HepG2 (cell line): ENCODE measurements around the gene PKMYT1. TPM values are rescaled to one million over a fixed set of nuclear protein-coding genes. Genes with fewer than 3 reads are reported as not detected.

ENCODE experiments used
- AGO2 ChIP-seq: fragments of 200-400 bp; formaldehyde crosslinking; optimal IDR thresholded peaks from 2 replicates; pipeline ENCODE3; 2017; ENCODE audit warnings: mild to moderate bottlenecking, low read depth, low read length, moderate library complexity
- DNMT1 ChIP-seq: sonication (generic); formaldehyde crosslinking; IDR thresholded peaks from 2 replicates; pipeline ENCODE4 v1.5.1; 2020; ENCODE audit warnings: mild to moderate bottlenecking, missing genetic modification reagents
- HCFC1 ChIP-seq: fragments of 150-350 bp; IDR thresholded peaks from 2 replicates; pipeline ENCODE4 v1.6.1; 2014; ENCODE audit warnings: low read depth, low read length
- HMG20B ChIP-seq: conservative IDR thresholded peaks from 2 replicates; pipeline ENCODE4 v1.6.1; 2016; ENCODE audit warnings: missing genetic modification reagents, missing compliant biosample characterization
- HOXA5 ChIP-seq: sonication (generic); formaldehyde crosslinking; IDR thresholded peaks from 2 replicates; pipeline ENCODE4 v1.4.0; 2020; ENCODE audit warnings: missing genetic modification reagents
- HOXA9 ChIP-seq: sonication (generic); formaldehyde crosslinking; IDR thresholded peaks from 2 replicates; pipeline ENCODE4 v1.8.1; 2022; ENCODE audit warnings: missing genetic modification reagents, mild to moderate bottlenecking, moderate library complexity, borderline replicate concordance
- MZF1 ChIP-seq: sonication (generic); formaldehyde crosslinking; IDR thresholded peaks from 2 replicates; pipeline ENCODE4 v1.8.1; 2023; ENCODE audit warnings: mild to moderate bottlenecking, missing genetic modification reagents, borderline replicate concordance
- NFKBIZ ChIP-seq: IDR thresholded peaks from 2 replicates; pipeline ENCODE4 v1.6.1; 2018; ENCODE audit warnings: missing genetic modification reagents, missing compliant biosample characterization
- RAD21 ChIP-seq: fragments of 450-650 bp; formaldehyde crosslinking; IDR thresholded peaks from 2 replicates; pipeline ENCODE4 v1.5.0; 2020; ENCODE audit warnings: mild to moderate bottlenecking
- RFX5 ChIP-seq: IDR thresholded peaks from 2 replicates; pipeline ENCODE4 v1.6.1; 2011; ENCODE audit warnings: low read depth, low read length, improper control_type of control experiment
- ZMYM3 ChIP-seq: sonication (generic); formaldehyde crosslinking; IDR thresholded peaks from 2 replicates; pipeline ENCODE4 v1.5.1; 2020; ENCODE audit warnings: mild to moderate bottlenecking, missing genetic modification reagents
- ZNF562 ChIP-seq: sonication (generic); formaldehyde crosslinking; IDR thresholded peaks from 2 replicates; pipeline ENCODE4 v1.8.0; 2022; ENCODE audit warnings: missing genetic modification reagents, borderline replicate concordance
- polyA plus RNA-seq, 8 experiments: library from polyadenylated mRNA; depleted of rRNA in 3 of 8; stranded (reverse) in 7 of 8; unstranded in 1 of 8; fragments of >200 nt; fragmentation: Illumina TruSeq in 4 of 8; extraction: Trizol in 4 of 8; gene quantifications; 2 replicates each; pipeline versions ENCODE4 v1.2.1 to v1.2.3, GENCODE V29; 2011 to 2016; ENCODE audit warnings: low read depth in 4 of 8, missing spikeins in 1 of 8, mixed read lengths in 1 of 8; ENCODE audit not compliant: insufficient read depth in 1 of 8
- total RNA-seq, 5 experiments: library from RNA; depleted of rRNA; stranded (reverse); fragments of >200 nt; fragmentation: Illumina TruSeq; extraction: Trizol; gene quantifications; 2 replicates each; pipeline ENCODE4 v1.2.3, GENCODE V29; 2016; ENCODE audit warnings: low read depth in 1 of 5
- TF ChIP-seq, protein P1 (sequence below): IDR thresholded peaks from 2 replicates; pipeline ENCODE4 v1.6.1; 2018; ENCODE audit warnings: missing genetic modification reagents
- TF ChIP-seq, protein P2 (sequence below): fragments of 450-650 bp; IDR thresholded peaks from 2 replicates; pipeline ENCODE4 v1.6.1; 2016
- TF ChIP-seq, protein P3 (sequence below): sonication (generic); formaldehyde crosslinking; IDR thresholded peaks from 2 replicates; pipeline ENCODE4 v1.4.0; 2020; ENCODE audit warnings: low read depth, mild to moderate bottlenecking, missing genetic modification reagents

Gene PKMYT1
- total and polyA plus RNA-seq, 2 of the 13 experiments (the other 11 are each of a cell fraction or from before 2014, with no cell fraction given), result 7.0 to 27.8 TPM

DNA sequence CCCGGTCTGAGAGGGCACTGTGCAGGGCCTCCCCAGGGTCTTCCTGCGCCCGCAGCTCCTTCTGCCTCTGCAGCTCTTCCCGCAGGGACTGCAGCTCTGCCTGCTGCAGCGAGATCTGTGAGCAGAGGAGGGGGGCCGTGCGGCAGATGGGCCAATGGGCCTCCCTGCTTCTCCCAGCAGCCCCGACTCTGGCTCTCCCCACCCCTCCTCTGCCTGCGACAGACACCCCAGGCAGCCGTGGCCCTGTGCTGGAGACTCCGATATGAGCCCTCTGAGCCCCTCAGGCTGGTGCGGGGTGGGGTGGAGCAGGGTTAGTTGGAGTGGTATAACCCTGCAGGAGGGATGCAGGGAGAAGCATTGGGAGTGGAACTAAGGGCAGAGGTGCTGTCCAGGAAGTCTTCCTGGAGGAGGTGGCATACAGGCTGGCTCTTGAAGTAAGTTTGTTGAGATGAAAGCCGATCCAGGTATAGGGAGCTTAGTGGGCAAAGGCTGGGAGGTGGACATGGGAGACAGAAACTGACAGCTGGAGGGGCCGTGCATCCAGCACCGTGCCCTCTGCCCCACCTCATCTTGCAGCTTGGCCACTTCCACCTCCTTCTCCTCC is 48.6 kb upstream of the PKMYT1 start (continued):
- TF ChIP-seq ZMYM3 (CRISPR knock-in tag) (0 out of 2 replicates have a peak, but pooled peaks have one; percentile 25), AGO2 (peak; percentile 7), ZNF562 (CRISPR knock-in tag) (no peak), RFX5 (no peak), MZF1 (CRISPR knock-in tag) (no peak), DNMT1 (no peak), HMG20B (CRISPR knock-in tag) (no peak), NFKBIZ (CRISPR knock-in tag) (no peak), HOXA9 (CRISPR knock-in tag) (no peak), HOXA5 (CRISPR knock-in tag) (no peak), HCFC1 (no peak), RAD21 (no peak)
- TF ChIP-seq, protein P1, sequence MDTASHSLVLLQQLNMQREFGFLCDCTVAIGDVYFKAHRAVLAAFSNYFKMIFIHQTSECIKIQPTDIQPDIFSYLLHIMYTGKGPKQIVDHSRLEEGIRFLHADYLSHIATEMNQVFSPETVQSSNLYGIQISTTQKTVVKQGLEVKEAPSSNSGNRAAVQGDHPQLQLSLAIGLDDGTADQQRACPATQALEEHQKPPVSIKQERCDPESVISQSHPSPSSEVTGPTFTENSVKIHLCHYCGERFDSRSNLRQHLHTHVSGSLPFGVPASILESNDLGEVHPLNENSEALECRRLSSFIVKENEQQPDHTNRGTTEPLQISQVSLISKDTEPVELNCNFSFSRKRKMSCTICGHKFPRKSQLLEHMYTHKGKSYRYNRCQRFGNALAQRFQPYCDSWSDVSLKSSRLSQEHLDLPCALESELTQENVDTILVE, result no peak
- TF ChIP-seq, protein P2, sequence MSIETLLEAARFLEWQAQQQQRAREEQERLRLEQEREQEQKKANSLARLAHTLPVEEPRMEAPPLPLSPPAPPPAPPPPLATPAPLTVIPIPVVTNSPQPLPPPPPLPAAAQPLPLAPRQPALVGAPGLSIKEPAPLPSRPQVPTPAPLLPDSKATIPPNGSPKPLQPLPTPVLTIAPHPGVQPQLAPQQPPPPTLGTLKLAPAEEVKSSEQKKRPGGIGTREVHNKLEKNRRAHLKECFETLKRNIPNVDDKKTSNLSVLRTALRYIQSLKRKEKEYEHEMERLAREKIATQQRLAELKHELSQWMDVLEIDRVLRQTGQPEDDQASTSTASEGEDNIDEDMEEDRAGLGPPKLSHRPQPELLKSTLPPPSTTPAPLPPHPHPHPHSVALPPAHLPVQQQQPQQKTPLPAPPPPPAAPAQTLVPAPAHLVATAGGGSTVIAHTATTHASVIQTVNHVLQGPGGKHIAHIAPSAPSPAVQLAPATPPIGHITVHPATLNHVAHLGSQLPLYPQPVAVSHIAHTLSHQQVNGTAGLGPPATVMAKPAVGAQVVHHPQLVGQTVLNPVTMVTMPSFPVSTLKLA, result no peak
- TF ChIP-seq, protein P3, sequence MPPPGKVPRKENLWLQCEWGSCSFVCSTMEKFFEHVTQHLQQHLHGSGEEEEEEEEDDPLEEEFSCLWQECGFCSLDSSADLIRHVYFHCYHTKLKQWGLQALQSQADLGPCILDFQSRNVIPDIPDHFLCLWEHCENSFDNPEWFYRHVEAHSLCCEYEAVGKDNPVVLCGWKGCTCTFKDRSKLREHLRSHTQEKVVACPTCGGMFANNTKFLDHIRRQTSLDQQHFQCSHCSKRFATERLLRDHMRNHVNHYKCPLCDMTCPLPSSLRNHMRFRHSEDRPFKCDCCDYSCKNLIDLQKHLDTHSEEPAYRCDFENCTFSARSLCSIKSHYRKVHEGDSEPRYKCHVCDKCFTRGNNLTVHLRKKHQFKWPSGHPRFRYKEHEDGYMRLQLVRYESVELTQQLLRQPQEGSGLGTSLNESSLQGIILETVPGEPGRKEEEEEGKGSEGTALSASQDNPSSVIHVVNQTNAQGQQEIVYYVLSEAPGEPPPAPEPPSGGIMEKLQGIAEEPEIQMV, result no peak
